Mesenchymal stem cell (in vitro differentiated cells and primary cell): ENCODE measurements around the gene ABCG1.
"Not testable (repeated sequence)": the region's sequence is repeated elsewhere in the genome, so short reads cannot be mapped to it uniquely, and the experiment has no call there.

Experiments used
- DNase-seq: peaks from one replicate; pipeline ENCODE4 v3.0.0-alpha.2; 2013
- H2AFZ ChIP-seq: one replicate; pipeline ENCODE4 v1.6.1; 2013; ENCODE audit warnings: low read depth, mild to moderate bottlenecking, control low read depth, inconsistent platforms, low read length, moderate library complexity
- H2AK5ac ChIP-seq: 2 replicates; pipeline ENCODE4 v1.6.1; 2013; ENCODE audit warnings: low read length, moderate library complexity, mild to moderate bottlenecking, inconsistent platforms; ENCODE audit not compliant: severe bottlenecking
- H2BK120ac ChIP-seq: one replicate; pipeline ENCODE4 v1.6.1; 2013; ENCODE audit warnings: low read depth, mild to moderate bottlenecking, inconsistent platforms, low read length, moderate library complexity
- H2BK12ac ChIP-seq, 2 experiments: one replicate each; pipeline ENCODE4 v1.6.1; 2013; ENCODE audit warnings: inconsistent platforms in 2 of 2, low read length in 2 of 2, mild to moderate bottlenecking in 2 of 2, moderate library complexity in 2 of 2, control low read depth in 1 of 2
- H2BK15ac ChIP-seq: one replicate; pipeline ENCODE4 v1.6.1; 2013; ENCODE audit warnings: mild to moderate bottlenecking, low read depth, inconsistent platforms; ENCODE audit not compliant: poor library complexity, severe bottlenecking
- H2BK5ac ChIP-seq: 2 replicates; pipeline ENCODE4 v1.6.1; 2013; ENCODE audit warnings: low read depth, mild to moderate bottlenecking, low read length, control low read depth, inconsistent platforms; ENCODE audit not compliant: poor library complexity, severe bottlenecking
- H3K14ac ChIP-seq, 2 experiments: one replicate each; pipeline ENCODE4 v1.6.1; 2013; ENCODE audit warnings: inconsistent platforms in 2 of 2, low read length in 2 of 2, control low read depth in 1 of 2, mild to moderate bottlenecking in 1 of 2, moderate library complexity in 1 of 2
- H3K18ac ChIP-seq, 2 experiments: one replicate each; pipeline ENCODE4 v1.6.1; 2013; ENCODE audit warnings: inconsistent platforms in 2 of 2, low read length in 2 of 2, control low read depth in 1 of 2, low read depth in 1 of 2, mild to moderate bottlenecking in 1 of 2
- H3K23ac ChIP-seq, 2 experiments: one replicate each; pipeline ENCODE4 v1.6.1; 2013; ENCODE audit warnings: inconsistent platforms in 2 of 2, low read length in 2 of 2, mild to moderate bottlenecking in 2 of 2, moderate library complexity in 2 of 2, control low read depth in 1 of 2
- H3K27ac ChIP-seq: 2 replicates; pipeline ENCODE4 v1.5.1; 2013; ENCODE audit warnings: mild to moderate bottlenecking, moderate library complexity, low read length, control low read depth, inconsistent platforms; ENCODE audit not compliant: poor library complexity, severe bottlenecking
- H3K27me3 ChIP-seq, 2 experiments: 2 replicates each; pipeline versions ENCODE4 v1.6.1 to v1.7.0; 2013; ENCODE audit warnings: low read length in 2 of 2, mild to moderate bottlenecking in 2 of 2, moderate library complexity in 2 of 2, control low read depth in 1 of 2, inconsistent platforms in 1 of 2; ENCODE audit not compliant: control insufficient read depth in 1 of 2, insufficient read depth in 1 of 2
- H3K36me3 ChIP-seq, 2 experiments: 2 replicates each; pipeline versions ENCODE4 v1.6.1 to v1.7.0; 2013; ENCODE audit warnings: low read length in 2 of 2, control low read depth in 1 of 2, inconsistent platforms in 1 of 2, low read depth in 1 of 2, mild to moderate bottlenecking in 1 of 2; ENCODE audit not compliant: insufficient read depth in 2 of 2, control insufficient read depth in 1 of 2
- H3K4ac ChIP-seq, 2 experiments: one replicate each; pipeline ENCODE4 v1.6.1; 2013; ENCODE audit warnings: inconsistent platforms in 2 of 2, low read length in 2 of 2, mild to moderate bottlenecking in 2 of 2, moderate library complexity in 2 of 2, control low read depth in 1 of 2, low read depth in 1 of 2
- H3K4me1 ChIP-seq: 2 replicates; pipeline ENCODE4 v1.6.1; 2013; ENCODE audit warnings: low read depth, low read length, control low read depth; ENCODE audit not compliant: control insufficient read depth, insufficient read depth
- H3K4me2 ChIP-seq: 2 replicates; pipeline ENCODE4 v1.6.1; 2013; ENCODE audit warnings: low read length, mild to moderate bottlenecking, inconsistent platforms; ENCODE audit not compliant: poor library complexity, severe bottlenecking
- H3K4me3 ChIP-seq, 2 experiments: 2 replicates each; pipeline versions ENCODE4 v1.5.1 to v1.7.0; 2013; ENCODE audit warnings: low read length in 2 of 2, mild to moderate bottlenecking in 2 of 2, control low read depth in 1 of 2, low read depth in 1 of 2; ENCODE audit not compliant: insufficient read depth in 1 of 2
- H3K79me1 ChIP-seq: replicated peaks from 2 replicates; pipeline ENCODE4 v1.6.1; 2013; ENCODE audit warnings: mild to moderate bottlenecking, control low read depth, low read length, inconsistent platforms; ENCODE audit not compliant: poor library complexity, severe bottlenecking
- H3K9ac ChIP-seq: 2 replicates; pipeline ENCODE4 v1.7.0; 2013; ENCODE audit warnings: mild to moderate bottlenecking, low read length, moderate library complexity
- H3K9me3 ChIP-seq: 2 replicates; pipeline ENCODE4 v1.7.0; 2013; ENCODE audit warnings: mild to moderate bottlenecking, low read length; ENCODE audit not compliant: control insufficient read depth
- H4K8ac ChIP-seq: one replicate; pipeline ENCODE4 v1.6.1; 2013; ENCODE audit warnings: inconsistent platforms, mild to moderate bottlenecking, low read length, moderate library complexity
- H4K91ac ChIP-seq: one replicate; pipeline ENCODE4 v1.6.1; 2013; ENCODE audit warnings: mild to moderate bottlenecking, low read length, inconsistent platforms
- WGBS: methylation state at CpG from one replicate; pipeline ENCODE4 v1.1.7; 2013; ENCODE audit warnings: mixed read lengths; 5-methylcytosine and 5-hydroxymethylcytosine counted together

The ABCG1 gene

GRCh38 chr21:42292563-42293142 lies 73.7 kb downstream of the ABCG1 start:
- H3K18ac ChIP-seq, H3K4me1 ChIP-seq, H2BK15ac ChIP-seq, H3K79me1 ChIP-seq, H3K9ac ChIP-seq, H3K4me2 ChIP-seq, H2BK12ac ChIP-seq, H3K23ac ChIP-seq, H3K27ac ChIP-seq, DNase-seq, H2BK5ac ChIP-seq, H2AFZ ChIP-seq, H3K4ac ChIP-seq, H4K8ac ChIP-seq, H3K9me3 ChIP-seq, H2AK5ac ChIP-seq, H3K36me3 ChIP-seq, H2BK120ac ChIP-seq: not testable (repeated sequence)
- Histone ChIP-seq H4K91ac (peak overlapping the region; percentile 34), H3K4me3 (peak overlapping the region in 1 of 2 experiments; percentile 6), H3K14ac (peak overlapping the region in 1 of 2 experiments; percentile 68), H3K27me3 (peaks cover 20 to 24% of the 10 kb centered on the region in 2 experiments)
- 93% methylated on average over 4 of the region's 4 CpGs for WGBS

DNA sequence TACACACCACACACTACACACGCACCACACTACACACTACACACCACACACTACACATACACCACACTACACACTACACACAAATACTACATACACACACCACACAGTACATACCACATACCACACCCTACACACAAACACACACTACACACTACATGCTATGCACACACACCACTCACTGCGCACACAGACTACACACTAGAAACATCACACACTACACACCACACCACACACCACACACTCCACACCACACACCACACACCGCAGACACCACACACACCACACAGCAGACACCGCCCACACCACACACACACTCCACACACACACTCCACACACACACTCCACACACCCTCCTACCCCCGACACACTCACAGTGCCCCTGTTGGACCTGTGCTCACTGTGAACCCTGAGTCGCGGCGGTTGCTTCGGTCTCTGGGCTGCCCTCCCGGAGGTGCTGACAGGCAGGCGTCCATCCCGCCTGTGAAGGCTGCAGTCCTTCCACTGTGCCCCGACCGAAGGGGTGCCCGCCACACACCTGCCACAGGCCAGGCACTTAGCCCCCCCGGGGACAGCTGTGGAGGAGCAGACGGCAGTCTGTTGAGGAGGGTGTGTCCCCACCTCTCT lies 74.8 kb downstream of the ABCG1 start:
- no peak overlapping the region for H3K18ac ChIP-seq
- no peak overlapping the region for H3K27ac ChIP-seq
- H3K14ac ChIP-seq: no peak overlapping the region
- no peak for DNase-seq
- H2AK5ac ChIP-seq: no peak overlapping the region
- no peaks in the 10 kb centered on the region for H3K79me1 ChIP-seq
- H3K23ac ChIP-seq: no peak overlapping the region
- WGBS: 88% methylated on average over 17 of the region's 17 CpGs
- no peak overlapping the region for H3K4me3 ChIP-seq
- H2BK15ac ChIP-seq: no peak overlapping the region
- no peak overlapping the region for H2AFZ ChIP-seq
- H2BK120ac ChIP-seq: no peak overlapping the region
- no peak overlapping the region for H3K9ac ChIP-seq
- H3K4ac ChIP-seq: no peak overlapping the region
- no peak overlapping the region for H4K8ac ChIP-seq
- H4K91ac ChIP-seq: no peak overlapping the region
- peaks cover 29 to 31% of the 10 kb centered on the region in 2 experiments for H3K27me3 ChIP-seq
- no peaks in the 10 kb centered on the region for H3K9me3 ChIP-seq
- peaks cover 6% of the 10 kb centered on the region for H3K4me1 ChIP-seq
- H2BK5ac ChIP-seq: no peak overlapping the region
- peaks cover 0 to 3% of the 10 kb centered on the region in 2 experiments for H3K36me3 ChIP-seq
- no peak overlapping the region for H3K4me2 ChIP-seq
- H2BK12ac ChIP-seq: no peak overlapping the region

DNA sequence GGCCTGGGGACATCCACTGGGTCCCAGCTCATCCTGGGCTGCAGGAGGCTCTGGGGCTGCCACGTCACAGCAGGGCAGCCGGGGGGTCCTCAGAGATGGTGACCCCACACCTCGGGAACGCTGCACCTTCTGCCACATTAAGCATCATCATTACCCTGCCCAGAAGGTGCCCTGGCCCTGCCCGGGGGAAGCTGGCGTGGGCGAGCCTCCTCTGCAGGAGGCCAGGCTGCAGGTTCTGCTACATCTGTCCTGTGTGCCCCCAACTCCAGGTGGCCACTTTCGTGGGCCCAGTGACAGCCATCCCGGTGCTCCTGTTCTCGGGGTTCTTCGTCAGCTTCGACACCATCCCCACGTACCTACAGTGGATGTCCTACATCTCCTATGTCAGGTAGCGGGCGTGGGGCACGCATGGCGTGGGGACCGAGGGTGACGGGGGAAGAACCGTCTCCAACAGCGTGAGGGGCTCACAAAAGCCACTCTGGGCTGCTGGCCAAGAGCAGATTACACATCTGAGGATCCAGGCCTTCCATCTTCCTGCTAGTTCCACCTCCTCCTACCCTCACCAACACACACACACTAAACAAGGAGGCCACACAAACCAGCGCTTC lies 75.4 kb downstream of the ABCG1 start:
- H3K36me3 ChIP-seq: peaks cover 0 to 3% of the 10 kb centered on the region in 2 experiments
- no peak overlapping the region for H3K14ac ChIP-seq
- WGBS: 89% methylated on average over 22 of the region's 22 CpGs
- H2BK15ac ChIP-seq: no peak overlapping the region
- H3K4me1 ChIP-seq: peaks cover 6% of the 10 kb centered on the region
- H2BK120ac ChIP-seq: no peak overlapping the region
- H3K79me1 ChIP-seq: no peaks in the 10 kb centered on the region
- H2BK12ac ChIP-seq: no peak overlapping the region
- H3K27me3 ChIP-seq: peaks cover 35 to 36% of the 10 kb centered on the region in 2 experiments
- no peak overlapping the region for H4K8ac ChIP-seq
- H3K27ac ChIP-seq: no peak overlapping the region
- no peak overlapping the region for H3K18ac ChIP-seq
- H3K9ac ChIP-seq: no peak overlapping the region
- no peak overlapping the region for H3K4ac ChIP-seq
- H3K4me2 ChIP-seq: no peak overlapping the region
- no peaks in the 10 kb centered on the region for H3K9me3 ChIP-seq
- H2AFZ ChIP-seq: no peak overlapping the region
- H2AK5ac ChIP-seq: no peak overlapping the region
- H3K23ac ChIP-seq: no peak overlapping the region
- H2BK5ac ChIP-seq: no peak overlapping the region
- no peak overlapping the region for H3K4me3 ChIP-seq
- no peak for DNase-seq
- H4K91ac ChIP-seq: no peak overlapping the region

GRCh38 chr21:42295845-42296244 lies 76.9 kb downstream of the ABCG1 start:
- H2BK15ac ChIP-seq: no peak overlapping the region
- H2AK5ac ChIP-seq: no peak overlapping the region
- no peak overlapping the region for H3K23ac ChIP-seq
- no peaks in the 10 kb centered on the region for H3K36me3 ChIP-seq
- H3K18ac ChIP-seq: no peak overlapping the region
- no peaks in the 10 kb centered on the region for H3K9me3 ChIP-seq
- no peak overlapping the region for H4K91ac ChIP-seq
- no peak overlapping the region for H3K14ac ChIP-seq
- H3K27ac ChIP-seq: no peak overlapping the region
- no peak overlapping the region for H3K9ac ChIP-seq
- no peak overlapping the region for H4K8ac ChIP-seq
- no peak overlapping the region for H2BK120ac ChIP-seq
- 90% methylated on average over 15 of the region's 15 CpGs for WGBS
- H3K4me1 ChIP-seq: peaks cover 10% of the 10 kb centered on the region
- H2BK12ac ChIP-seq: no peak overlapping the region
- H3K79me1 ChIP-seq: no peaks in the 10 kb centered on the region
- peaks cover 44 to 48% of the 10 kb centered on the region in 2 experiments for H3K27me3 ChIP-seq
- no peak for DNase-seq
- no peak overlapping the region for H2AFZ ChIP-seq
- H2BK5ac ChIP-seq: no peak overlapping the region
- H3K4me3 ChIP-seq: no peak overlapping the region
- no peak overlapping the region for H3K4me2 ChIP-seq
- H3K4ac ChIP-seq: no peak overlapping the region
